NCI-H146 treated with DMSO at 0.1 percent for 48 hours (cell line): ENCODE results near the gene CD276.
"Not testable (repeated sequence)": the region's sequence is repeated elsewhere in the genome, so short reads cannot be mapped to it uniquely, and the experiment has no call there.

Experiments
- DNase-seq: peaks from one replicate; lab custom pipeline; 2025; ENCODE audit not compliant: unreplicated experiment; lab: John Stamatoyannopoulos, UW

CD276 gene

DNA sequence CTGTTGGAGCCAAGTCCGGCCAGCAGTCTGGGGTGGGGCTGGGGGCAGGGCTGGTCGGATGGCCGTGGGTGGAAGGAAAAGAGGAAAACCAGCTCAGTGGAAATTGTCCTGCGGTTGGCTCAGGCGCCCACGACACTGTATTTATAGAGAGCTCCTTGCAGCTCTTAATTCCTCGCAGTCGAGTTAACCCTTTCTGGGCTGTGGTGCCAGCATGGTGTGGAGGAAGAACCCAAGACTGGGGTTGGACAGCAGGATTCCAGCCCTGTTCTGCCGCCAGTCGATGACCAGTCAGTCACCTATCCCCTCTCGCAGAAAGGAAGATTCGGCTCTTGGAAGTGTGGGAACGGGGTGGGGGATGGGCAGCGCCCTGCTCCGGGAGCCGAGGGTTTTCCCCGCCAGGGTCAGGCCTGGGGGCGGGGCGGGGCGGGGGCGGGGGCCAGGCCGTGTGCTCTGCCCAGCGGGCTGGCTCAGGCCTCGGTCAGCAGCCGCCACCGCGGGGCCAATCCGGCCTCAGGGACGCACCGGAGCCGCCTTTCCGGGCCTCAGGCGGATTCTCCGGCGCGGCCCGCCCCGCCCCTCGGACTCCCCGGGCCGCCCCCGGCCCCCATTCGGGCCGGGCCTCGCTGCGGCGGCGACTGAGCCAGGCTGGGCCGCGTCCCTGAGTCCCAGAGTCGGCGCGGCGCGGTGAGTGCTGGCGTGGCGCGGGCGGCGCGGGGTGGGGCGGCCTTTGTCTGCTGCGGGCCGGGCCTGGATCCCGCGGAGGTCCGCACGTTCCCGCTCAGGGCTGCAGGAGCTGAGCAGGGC lies at the start of gene CD276:
Gene CD276, plus strand, starts transcription at position 607 of the 804 bp plus-strand sequence. CDS start 15,257 bp downstream, outside the sequence.
- peak; percentile 17 for DNase-seq

GRCh38 chr15:73637527-73637926 lies 46.7 kb upstream of the CD276 start:
- DNase-seq = no peak

GRCh38 chr15:73639464-73639863 lies 44.7 kb upstream of the CD276 start:
- not testable (repeated sequence) for DNase-seq

DNA sequence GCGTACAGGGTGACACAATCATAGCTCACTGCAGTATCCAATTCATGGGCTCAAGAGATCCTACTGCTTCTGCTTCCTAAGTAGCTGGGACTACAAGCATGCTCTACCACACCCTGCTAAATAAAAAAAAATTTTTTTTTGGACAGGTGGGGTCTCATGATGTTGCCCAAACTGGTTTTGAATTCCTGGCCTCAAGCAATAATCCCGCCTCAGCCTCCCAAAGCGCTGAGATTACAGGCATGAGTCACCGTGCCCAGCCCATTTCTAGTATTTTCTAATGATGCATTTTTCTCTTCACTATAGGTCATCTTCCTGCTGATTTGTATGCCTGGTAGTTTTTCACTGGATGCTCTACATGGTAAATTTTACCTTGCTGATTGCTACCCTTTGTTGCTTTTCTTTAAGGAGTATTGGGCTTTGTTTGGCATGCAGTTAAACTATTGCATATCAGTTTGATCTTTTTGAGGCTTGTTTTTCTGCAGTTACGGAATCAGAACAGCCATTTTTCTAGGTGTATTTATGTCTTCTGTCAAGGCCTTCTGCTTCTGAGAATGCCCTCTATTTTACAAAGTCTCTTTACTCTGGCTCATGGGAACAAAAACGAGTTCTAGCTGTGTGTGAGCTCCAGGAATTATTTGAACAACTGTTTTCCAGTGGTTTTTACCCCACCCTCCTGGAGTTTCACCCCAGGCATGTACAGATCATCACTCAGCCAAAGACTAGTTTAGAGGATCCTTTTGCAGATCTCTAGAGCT lies 36.7 kb upstream of the CD276 start:
- peak; percentile 17 for DNase-seq

- DNase-seq = no peak
Observed at GRCh38 chr15:73648014-73648295, 36.2 kb upstream of the CD276 start.

DNA sequence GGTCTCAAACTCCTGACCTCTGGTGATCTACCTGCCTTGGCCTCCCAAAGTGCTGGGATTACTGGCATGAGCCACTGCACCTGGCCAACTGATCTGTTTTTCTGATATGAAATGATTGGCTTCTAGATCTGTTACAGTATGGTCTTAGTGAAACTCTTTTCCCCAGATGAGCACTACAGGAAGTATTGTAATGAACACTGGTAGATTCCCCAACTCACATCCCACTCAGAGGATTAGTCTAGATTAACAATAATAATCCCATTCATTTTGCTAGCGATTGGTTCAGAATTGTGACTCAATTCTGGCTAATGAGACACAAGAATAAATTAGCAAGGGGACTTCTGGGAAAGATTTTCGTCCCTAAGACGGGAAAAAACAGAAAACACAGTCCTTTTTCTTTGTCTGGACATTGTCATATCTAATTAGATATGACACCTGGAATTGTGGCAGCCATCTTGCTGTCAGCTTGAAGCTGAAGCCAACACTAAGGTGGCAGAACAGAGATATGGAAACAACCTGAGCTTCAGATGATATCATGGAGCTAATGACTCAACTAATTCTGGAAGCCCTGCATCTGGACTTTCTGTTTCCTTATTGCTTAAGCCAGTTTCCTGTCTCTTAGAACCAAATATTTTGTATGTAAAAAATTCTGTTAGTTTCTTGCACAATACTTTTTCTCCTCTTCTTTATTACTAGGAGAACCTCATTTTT lies 33.6 kb upstream of the CD276 start:
- no peak for DNase-seq

DNA sequence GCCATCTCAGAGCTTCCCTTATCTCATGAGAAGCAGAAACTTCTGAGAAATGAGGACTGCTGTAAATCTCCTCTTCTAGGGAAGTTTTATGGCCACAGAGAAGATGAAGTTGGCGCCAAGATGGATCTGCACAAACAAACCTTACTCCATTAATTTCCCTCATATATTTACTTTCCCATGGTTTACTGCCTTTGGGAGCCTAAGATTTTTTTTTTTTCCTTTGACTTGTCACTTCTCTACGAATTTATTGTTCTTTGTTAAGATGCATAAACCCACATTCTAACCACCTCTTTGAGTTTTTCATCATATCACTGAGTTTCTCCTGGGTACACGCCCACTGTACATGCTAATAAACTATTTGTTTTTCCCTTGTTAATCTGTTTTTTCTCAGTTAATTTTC lies 29.5 kb upstream of the CD276 start:
- DNase-seq = no peak

DNA sequence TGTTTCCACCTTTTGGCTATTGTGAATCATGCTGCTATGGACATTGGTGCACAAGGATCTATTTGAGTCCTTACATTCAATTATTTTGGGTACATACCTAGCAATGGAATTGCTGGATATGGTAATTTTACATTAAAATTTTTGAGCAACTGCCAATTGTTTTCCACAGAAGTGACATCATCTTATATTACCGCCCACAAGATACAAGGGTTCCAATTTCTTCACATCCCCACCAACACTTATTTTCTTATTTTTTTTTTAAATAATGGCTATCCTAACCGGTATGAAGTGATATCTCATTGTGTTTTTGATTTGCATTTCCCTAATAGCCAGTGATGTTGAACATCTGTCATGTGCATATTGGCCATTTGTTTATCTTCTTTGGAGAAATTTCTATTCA lies 28.5 kb upstream of the CD276 start:
- no peak for DNase-seq

GRCh38 chr15:73658645-73659044 lies 25.5 kb upstream of the CD276 start:
- no peak for DNase-seq

- no peak for DNase-seq
Observed at GRCh38 chr15:73660455-73660854, 23.7 kb upstream of the CD276 start.

DNA sequence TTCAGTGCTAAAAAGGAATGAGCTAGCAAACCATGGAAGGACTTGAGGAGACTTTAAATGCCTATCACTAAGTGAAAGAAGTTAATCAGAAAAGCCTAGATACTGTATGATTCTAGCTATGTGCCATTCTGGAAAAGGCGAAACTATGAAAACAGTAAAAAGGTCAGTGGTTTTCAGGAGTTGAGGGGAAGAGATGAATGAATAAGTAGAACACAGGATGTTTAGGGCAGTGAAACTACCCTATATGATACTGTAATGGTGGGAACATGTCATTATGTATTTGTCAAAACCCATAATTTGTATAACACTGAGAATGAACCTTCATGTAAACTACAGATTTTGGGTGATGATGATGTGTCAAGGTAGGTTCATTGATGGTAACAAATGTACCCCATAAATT lies 9.6 kb upstream of the CD276 start:
- DNase-seq = no peak

DNA sequence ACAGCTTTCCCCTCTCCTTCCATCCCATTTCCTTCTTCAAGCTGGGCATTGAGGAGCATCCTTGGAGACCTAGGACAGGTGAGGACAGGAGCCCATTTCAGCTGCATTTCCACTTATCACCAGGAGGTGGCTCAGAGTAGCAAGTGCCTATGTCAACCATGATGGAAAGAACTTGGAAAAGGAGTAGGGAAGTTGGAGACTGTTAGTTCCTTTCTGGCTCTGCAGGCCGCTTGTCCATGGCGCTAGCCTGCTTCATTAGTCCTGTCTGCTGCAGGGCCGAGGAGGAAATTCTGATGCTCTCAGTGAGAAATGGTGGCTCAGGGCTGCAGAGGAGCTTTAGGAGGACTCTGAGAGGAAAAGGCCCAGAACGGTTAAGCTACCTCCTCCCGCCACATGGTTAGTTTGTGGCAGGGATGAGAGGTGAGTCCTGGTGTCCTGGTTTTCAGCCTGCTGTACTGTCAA lies 7.0 kb upstream of the CD276 start:
- peak; percentile 18 for DNase-seq

- DNase-seq = no peak
Observed at GRCh38 chr15:73677733-73678132, 6.5 kb upstream of the CD276 start.

GRCh38 chr15:73678498-73678897 lies 5.7 kb upstream of the CD276 start:
- DNase-seq = no peak

DNA sequence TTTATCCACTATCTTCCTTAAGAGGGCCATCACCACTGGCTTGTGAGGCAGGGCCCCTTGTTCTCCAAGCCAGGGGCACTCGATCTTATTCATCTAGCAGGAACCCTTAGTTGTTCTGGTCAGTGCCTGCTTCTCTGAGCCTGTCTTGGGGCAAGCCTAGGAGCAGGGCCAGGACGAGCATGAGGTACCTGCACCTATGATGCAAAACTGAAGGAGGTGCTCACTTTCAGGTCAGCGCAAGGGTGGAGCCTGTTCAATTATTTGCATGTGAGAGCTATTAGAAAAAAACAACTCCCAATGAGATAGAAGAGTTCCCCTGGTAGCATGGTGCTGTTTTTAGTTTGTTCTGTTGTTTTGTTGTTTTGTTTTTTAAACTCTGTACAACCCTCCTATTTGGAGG lies 5.0 kb upstream of the CD276 start:
- no peak for DNase-seq

DNA sequence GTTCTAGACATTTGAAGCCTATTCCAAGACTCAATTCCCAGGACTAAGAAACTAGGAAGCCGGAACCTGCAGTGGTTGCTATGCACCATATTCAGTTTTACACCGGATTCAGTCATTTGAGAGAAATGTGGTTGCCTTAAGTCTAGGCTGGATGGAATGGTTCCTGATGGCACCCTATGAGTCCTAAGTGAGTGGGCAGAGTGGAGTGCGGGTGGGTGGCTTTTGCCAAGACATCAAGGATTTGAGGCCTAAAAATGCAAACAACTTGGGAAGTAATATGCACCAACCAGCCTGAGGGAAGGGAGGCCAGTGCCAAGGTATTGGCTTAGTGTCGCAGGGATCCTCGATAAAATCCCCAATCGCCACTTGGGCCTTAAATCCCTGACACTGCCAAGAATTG lies 4.2 kb upstream of the CD276 start:
- DNase-seq = no peak

DNA sequence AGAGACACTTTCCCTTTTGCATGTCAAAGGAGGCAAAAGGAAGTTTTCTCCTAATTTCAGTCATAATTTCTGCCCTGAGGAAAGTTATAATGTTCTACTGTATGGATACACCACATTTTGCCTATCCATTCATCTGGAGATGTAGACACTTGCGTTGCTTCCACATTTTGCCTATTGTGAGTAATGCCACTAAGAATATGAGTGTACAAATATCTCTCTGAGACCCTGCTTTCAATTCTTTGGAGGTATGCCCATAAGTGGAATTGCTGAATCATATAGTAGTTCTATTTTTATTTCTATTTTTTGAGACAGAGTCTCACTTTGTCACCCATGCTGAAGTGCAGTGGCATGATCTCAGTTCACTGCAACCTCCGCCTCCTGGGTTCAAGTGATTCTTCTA lies 3.6 kb upstream of the CD276 start:
- DNase-seq = no peak

DNA sequence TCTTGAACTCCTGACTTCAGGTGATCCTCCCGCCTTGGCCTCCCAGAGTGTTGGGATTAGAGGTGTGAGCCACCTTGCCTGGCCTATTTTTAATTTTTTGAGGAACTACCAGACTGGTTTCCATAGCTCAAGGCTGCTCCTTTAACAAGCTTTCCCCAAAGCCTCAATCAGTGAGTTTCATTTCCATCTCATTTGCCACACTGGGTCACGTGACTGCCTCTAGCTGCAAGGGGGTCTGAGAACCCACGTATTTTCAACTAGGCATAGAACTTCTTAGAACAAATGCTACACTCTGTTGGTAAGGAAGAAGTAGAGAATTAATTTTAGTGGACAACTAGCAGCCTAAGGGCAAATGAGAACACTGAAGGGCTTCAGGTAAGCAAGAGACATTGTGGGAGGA lies 3.1 kb upstream of the CD276 start:
- DNase-seq = no peak

DNA sequence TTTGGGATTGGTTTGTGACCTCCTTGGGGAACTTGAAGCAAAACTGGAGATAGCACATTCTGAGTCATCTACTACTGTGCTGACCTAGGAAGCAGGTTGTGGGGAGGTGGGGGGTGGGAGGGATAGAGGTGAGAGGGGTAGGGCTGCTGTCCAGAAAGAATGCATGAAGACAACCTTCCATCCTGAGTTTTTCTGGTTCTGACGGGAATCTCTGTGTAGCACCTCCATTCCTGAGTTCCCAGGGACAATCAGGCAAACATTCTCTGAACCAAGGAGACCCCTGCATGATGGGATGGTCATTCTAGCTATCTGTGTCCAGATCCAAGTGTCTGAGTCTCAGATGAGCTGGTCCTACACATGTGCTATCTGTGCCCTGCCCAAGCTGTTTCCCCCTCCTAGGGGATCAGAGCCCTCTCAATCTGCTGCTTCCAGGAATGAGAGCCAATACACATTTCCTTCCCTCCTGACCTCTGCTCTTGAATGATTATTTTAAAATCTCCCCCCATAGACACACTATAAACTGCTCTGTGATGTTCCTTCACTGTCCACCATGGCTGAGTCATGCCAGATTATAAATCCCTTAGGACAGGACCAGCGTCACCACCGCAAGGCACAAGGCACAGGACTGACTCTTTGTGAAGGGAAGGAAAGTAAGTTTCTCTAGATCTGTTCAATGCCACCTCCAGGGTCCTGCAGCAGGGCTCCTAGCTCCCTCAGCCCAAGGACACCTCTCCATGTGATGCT lies 2.2 kb upstream of the CD276 start:
- no peak for DNase-seq

- no peak for DNase-seq
Observed at GRCh38 chr15:73682600-73683090, 1.5 kb upstream of the CD276 start.

- DNase-seq = no peak
Observed at GRCh38 chr15:73683257-73683776, 866 bp upstream of the CD276 start.
